ENCODE data around the gene SGCG.

SGCG gene

DNA sequence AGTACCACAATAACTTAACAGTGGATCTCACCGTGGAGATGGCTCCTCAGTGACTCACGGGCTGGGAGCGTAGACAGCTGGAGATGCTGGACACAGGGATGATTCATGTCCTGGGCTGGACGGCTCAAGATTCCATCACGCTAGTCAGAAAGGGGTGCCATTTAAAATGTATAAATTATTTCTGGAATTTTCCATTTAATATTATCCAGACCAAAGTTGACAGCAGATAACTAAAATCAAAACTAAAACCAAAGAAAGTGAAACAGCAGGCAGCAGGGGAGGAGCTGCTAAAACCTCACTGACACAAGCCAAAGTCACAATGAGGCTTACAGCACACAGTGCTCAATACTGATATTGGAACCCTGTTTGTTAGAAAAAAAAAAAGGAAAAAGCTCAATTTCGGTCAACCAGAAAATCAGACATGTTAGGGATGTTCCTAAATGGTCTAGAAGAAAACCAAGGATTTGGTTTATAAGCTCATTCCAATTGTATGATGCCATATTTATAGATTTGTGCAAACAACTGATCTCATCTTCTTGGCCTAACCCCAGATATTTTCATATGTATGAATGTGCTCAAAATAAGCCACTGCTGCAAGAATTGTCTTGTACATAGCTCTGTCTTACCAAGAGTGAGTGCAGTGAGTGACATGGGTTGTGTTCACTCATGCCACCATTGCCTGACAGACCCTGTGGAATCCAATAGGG lies 140.9 kb downstream of the SGCG start:
- Mint-ChIP-seq H3K27me3 (ENCODE audit: low read depth) (no peaks in the 10 kb centered on the region), H3K4me3 (peak overlapping the region in 2 of 3 experiments; percentile 56 to 65), H3K36me3 (ENCODE audit: low read depth) (no peaks in the 10 kb centered on the region), H3K9me3 (no peaks in the 10 kb centered on the region), H3K4me1 (peaks cover 43% of the 10 kb centered on the region), H3K27ac (peak overlapping the region in 2 of 3 experiments; percentile 40 to 90)
- TF ChIP-seq, protein P1, sequence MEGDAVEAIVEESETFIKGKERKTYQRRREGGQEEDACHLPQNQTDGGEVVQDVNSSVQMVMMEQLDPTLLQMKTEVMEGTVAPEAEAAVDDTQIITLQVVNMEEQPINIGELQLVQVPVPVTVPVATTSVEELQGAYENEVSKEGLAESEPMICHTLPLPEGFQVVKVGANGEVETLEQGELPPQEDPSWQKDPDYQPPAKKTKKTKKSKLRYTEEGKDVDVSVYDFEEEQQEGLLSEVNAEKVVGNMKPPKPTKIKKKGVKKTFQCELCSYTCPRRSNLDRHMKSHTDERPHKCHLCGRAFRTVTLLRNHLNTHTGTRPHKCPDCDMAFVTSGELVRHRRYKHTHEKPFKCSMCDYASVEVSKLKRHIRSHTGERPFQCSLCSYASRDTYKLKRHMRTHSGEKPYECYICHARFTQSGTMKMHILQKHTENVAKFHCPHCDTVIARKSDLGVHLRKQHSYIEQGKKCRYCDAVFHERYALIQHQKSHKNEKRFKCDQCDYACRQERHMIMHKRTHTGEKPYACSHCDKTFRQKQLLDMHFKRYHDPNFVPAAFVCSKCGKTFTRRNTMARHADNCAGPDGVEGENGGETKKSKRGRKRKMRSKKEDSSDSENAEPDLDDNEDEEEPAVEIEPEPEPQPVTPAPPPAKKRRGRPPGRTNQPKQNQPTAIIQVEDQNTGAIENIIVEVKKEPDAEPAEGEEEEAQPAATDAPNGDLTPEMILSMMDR (IDR thresholded peaks at IDR 0.05; ENCODE audit: unreplicated experiment in 3 of 3), result no peak

- H3K36me3 Mint-ChIP-seq (ENCODE audit: low read depth), result no peaks in the 10 kb centered on the region
- H3K27ac Mint-ChIP-seq, result peak overlapping the region in 1 of 3 experiments; percentile 90
- H3K9me3 Mint-ChIP-seq, result no peaks in the 10 kb centered on the region
- peaks cover 43% of the 10 kb centered on the region for H3K4me1 Mint-ChIP-seq
- no peaks in the 10 kb centered on the region for H3K27me3 Mint-ChIP-seq (ENCODE audit: low read depth)
- H3K4me3 Mint-ChIP-seq, result no peak overlapping the region
- TF ChIP-seq, protein P1 (IDR thresholded peaks at IDR 0.05; ENCODE audit: unreplicated experiment in 3 of 3), result no peak
Observed at GRCh38 chr13:23322353-23323336, 141.9 kb downstream of the SGCG start.

DNA sequence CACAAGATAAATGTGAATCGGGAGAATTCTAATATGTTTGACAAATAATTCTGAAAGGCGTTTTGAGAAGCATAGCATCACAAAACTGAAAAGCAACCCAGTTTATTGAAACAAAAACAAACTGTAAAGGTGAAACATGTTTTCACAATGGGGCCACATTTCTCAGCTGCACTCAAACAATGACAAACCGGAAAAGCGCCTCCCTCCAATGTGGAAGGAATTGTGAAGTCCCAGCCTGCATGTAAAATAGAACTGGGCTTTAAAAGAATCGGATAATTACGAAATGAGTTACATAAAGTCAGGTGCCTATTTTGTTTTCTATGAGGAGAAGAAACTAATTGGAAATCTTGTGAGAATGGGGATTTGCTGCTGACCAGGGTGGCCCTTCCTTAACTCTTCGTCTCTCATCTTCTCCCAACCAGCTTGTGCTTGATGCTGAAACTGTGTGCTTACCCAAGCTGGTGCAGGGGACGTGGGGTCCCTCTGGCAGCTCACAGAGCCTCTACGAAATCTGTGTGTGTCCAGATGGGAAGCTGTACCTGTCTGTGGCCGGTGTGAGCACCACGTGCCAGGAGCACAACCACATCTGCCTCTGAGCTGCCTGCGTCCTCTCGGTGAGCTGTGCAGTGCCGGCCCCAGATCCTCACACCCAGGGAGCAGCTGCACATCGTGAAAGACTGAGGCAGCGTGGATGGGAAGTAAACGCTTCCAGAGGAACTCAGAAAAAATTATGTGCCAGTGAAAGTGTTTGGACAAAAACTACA lies 143.3 kb downstream of the SGCG start:
- H3K27me3 Mint-ChIP-seq (ENCODE audit: low read depth), result no peaks in the 10 kb centered on the region
- H3K4me1 Mint-ChIP-seq, result peaks cover 42% of the 10 kb centered on the region
- H3K9me3 Mint-ChIP-seq, result no peaks in the 10 kb centered on the region
- no peaks in the 10 kb centered on the region for H3K36me3 Mint-ChIP-seq (ENCODE audit: low read depth)
- H3K4me3 Mint-ChIP-seq, result no peak overlapping the region
- TF ChIP-seq, protein P1 (IDR thresholded peaks at IDR 0.05; ENCODE audit: unreplicated experiment in 3 of 3), result no peak
- no peak overlapping the region for H3K27ac Mint-ChIP-seq

DNA sequence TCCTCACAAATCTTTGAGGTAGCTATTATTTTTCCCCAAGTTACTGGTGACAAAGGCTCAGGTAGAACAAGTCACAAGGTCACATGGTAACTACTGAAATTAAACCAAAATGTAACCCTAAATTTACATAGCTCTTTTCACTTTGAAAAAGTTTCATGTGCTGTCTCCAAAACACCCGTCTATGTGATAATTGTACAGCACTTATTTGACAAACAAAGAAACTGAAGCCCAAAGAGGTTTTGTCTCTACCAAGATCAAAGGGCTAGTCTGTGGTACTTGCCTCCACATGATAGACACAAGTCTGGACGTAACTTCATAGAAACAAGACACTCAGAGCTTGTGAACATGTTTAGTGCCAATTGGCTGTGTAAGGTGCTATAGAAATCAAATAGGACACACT lies 144.4 kb downstream of the SGCG start:
- Mint-ChIP-seq H3K4me3 (no peak overlapping the region), H3K36me3 (ENCODE audit: low read depth) (peaks cover 5% of the 10 kb centered on the region), H3K27me3 (ENCODE audit: low read depth) (no peaks in the 10 kb centered on the region), H3K27ac (no peak overlapping the region), H3K4me1 (peaks cover 32% of the 10 kb centered on the region), H3K9me3 (no peaks in the 10 kb centered on the region)
- TF ChIP-seq, protein P1 (IDR thresholded peaks at IDR 0.05; ENCODE audit: unreplicated experiment in 3 of 3), result no peak

DNA sequence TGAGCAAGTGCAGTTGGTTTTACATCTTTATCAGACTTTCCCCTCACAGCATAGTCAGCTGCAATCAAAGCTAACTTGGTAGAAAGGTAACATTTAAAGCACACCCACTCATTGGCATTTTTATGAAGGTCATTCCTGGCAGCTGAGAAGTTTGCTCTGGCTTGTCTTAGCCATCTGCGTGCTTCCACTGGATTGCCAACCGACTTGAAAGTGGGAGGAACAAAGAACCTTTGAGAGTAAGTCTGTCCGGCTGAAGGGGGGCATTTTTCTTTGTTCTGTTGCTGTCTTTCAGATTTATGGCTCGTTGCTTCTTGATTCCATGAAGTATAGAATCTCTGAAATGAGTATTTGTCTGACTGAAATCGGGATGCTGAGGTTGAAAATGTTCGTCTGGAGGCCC lies 149.6 kb downstream of the SGCG start:
- Mint-ChIP-seq H3K9me3 (peaks cover 13% of the 10 kb centered on the region), H3K27me3 (ENCODE audit: low read depth) (no peaks in the 10 kb centered on the region), H3K27ac (no peak overlapping the region), H3K4me1 (no peaks in the 10 kb centered on the region), H3K36me3 (ENCODE audit: low read depth) (peaks cover 55% of the 10 kb centered on the region), H3K4me3 (no peak overlapping the region)
- TF ChIP-seq, protein P1 (IDR thresholded peaks at IDR 0.05; ENCODE audit: unreplicated experiment in 3 of 3), result no peak

All from nephron (organoid).